NCI-H2171 (cell line): Measurements from ENCODE around the gene SYNPR.

Experiments used
- DNase-seq: peaks from one replicate; lab custom pipeline; 2025; lab: John Stamatoyannopoulos, UW

Gene SYNPR

GRCh38 chr3:63304421-63304820 lies 26.3 kb downstream of the SYNPR start:
- no peak for DNase-seq

DNA sequence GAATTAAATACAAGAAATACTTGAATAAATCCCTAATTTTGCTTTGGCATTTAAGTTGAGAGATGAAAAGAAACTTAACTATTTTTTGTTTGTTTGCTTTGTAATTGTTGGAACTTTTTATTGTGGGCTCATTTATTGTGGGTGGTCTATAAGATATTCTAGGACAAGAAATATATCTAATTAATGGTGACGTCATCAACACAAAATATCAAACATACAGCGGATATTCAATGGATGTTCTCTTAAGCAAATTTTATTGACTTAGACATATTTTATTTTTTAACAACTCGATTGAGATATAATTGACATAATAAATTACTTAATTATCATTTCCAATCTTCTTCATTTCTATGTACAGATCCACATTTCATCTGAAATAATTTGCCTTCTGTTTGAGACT lies 30.0 kb downstream of the SYNPR start:
- no peak for DNase-seq

DNA sequence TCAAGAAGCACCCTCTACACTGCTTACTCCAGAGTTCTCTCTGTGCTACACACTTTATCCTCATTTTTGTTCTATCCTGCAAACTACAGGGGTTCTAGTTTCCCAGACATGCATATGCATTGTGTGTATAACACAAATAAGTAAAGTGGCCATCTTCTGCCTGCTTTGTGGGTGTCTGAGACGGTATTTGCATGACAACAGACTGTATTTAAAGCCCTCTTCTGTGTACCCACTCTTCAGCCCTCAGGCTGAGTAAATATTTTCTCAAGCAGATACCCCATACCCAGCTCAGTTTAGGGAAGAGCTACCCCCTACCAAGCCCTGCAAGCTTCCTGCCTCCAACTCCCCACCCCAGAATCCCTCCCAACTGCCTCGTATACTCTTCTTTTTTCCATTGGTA lies 31.7 kb downstream of the SYNPR start:
- DNase-seq = no peak

GRCh38 chr3:63323766-63324165 lies 45.7 kb downstream of the SYNPR start:
- DNase-seq = no peak

- no peak for DNase-seq
Measured at GRCh38 chr3:63324621-63325020, 46.5 kb downstream of the SYNPR start.

DNA sequence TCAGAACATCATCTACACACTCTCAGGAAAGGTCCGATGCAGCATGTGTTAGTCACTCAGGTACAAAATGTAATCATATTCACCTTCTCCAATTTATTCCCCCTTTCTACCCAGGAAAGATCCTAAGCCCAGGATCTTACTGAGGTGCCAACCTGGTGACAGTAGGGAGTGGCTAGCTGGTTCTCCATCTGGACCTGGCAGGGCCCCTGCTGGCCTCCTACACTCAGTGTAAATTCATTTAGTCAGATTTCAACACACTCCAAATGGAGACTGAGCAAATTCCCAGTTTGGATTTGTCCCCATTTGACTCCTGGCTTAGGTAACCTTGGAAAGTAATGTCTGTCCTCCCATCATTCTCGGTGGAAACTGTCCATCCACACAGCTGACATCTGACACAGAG lies 47.3 kb downstream of the SYNPR start:
- no peak for DNase-seq

DNA sequence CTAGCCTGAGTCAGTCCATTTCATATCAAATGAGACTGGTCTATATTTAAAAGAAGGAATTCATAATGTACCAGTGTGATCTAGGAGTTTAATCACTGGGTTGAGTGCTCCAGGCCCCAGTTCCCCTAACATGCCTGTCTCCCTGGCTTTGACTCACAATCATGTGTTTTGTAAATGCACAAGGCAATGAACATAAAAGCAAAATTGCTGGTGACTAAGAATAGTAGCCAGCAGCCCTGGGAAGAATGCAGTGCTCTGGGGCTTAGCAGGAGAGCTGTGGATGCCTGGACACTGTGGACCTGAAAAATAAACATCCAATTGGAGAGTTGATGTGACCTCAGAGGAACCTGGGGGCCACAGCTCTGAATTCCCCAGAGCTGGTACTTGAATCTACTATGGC lies 50.3 kb downstream of the SYNPR start:
- no peak for DNase-seq

GRCh38 chr3:63331520-63331919 lies 53.4 kb downstream of the SYNPR start:
- DNase-seq = no peak

DNA sequence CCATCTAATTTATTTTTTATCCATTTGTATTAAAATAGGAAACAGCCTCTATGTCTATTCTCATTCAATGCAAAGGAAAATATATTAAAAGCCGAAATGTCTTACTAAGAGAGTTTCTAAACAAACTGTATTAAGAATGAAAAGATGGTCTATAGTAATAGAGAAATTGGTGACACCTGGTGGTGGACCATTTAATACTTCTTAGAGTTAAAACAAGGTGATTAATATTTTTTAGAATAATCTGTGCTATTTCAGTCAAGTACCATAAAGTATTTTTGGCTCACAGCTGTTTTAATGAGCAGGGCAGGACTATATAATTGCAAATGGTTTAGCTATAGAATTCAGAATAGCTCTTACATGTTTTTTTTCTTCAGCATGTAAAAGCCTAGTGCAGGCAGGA lies 55.7 kb downstream of the SYNPR start:
- DNase-seq = no peak

DNA sequence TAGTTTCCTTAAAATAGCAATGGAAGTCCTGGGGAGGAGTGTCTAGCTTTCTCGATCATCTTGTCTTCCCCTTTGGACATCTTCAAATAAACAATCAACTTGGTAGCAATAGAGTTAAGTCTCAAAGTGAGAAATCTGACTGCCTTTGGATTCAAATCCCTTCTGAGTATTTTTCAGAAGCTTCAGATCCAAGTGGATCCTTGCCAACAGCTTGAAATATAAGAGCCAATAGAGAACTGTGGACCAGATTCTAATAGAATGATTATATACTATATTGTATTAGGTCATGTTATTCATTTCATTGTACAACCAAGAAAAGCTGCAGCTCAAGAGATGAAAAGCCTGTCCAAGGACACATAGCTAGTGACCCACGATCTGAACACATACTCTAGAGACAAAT lies 60.2 kb downstream of the SYNPR start:
- no peak for DNase-seq

DNA sequence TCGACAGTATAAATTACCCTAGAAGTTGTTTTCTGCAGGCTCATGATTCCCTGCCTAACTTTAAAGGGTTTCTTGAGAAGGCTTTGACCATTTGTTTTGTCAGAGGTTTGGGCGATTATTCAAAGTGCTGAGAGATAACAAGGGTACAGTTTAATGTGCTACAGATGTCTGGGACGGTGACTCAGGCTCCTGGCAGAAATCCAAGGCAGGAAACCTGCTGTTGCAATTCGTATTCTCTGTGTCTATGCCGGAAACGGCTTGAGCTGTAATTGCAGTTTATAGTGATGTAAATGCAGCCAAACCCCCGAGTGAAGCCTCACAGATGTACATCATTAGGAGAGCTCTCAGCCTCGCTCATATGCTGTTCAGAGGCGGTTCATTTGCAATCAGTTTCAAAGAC lies 65.6 kb downstream of the SYNPR start:
- peak; percentile 76 for DNase-seq

DNA sequence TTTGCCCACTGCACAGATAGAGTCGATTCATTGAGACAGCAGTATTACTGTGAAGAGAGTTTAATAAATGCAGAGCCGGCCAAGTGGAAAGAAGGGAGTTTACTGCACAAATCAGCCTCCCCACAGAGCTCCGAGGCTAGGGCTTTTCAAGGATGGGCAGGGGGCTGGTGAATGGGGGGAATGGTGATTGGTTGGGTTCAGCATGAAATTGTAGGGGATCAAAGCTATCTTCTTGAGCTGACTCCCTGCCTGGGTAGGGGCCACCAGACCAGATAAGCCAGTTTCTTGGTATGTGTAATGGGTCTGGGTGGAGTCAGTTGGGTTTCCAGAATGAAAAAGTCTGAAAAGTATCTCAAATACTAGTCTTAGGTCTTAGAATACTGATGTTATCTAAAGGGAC lies 66.6 kb downstream of the SYNPR start:
- no peak for DNase-seq

DNA sequence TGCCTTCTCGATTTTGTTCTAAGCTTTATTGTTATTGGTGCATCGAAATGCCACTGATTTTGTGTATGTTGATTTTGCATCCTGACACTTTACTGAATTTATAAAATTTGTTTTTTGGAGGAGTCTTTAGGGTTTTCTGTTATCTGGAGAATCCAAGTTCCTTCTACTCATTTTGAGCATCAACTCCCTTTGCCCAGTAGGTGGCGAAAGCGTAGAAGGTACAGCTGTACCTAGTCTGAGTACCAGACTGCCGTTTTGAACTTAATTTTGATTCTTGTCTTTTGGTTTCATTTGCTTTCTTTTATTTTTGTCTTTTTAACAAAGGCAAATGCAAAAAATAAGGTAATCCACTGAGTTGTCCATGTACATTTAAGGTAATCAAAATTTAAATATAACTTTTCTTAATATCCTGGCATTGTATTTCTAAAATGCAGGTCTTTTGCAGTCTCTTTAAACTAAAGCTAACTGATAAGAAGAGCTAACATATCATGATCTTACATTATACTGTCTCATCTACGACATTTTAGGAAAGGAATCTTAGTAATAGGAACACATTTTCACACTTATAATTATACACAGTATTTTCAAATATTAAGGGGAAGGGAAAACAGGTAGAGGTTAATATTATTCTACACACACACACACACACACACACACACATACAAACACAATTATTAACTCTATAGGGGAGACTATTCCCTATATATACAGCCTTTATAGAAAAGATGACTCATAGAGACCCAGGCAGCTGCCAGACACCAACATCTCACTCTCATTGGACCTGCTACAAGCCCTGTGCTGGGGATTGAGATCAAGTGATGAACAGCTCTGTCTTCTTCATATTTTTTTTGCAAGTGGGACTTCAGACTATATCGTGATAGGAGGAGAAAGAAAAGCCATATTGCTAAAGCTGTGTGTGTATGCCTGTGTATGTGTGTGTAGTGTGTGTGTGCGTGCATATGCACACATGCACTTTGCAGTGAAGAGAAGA lies 71.8 kb downstream of the SYNPR start:
- peak; percentile 52 for DNase-seq

- peak; percentile 13 for DNase-seq
Measured at GRCh38 chr3:63351159-63352007, 73.3 kb downstream of the SYNPR start.

GRCh38 chr3:63352008-63352279 lies 73.8 kb downstream of the SYNPR start:
- DNase-seq = no peak

GRCh38 chr3:63353383-63353782 lies 75.3 kb downstream of the SYNPR start:
- DNase-seq = no peak

GRCh38 chr3:63354160-63354559 lies 76.1 kb downstream of the SYNPR start:
- no peak for DNase-seq

DNA sequence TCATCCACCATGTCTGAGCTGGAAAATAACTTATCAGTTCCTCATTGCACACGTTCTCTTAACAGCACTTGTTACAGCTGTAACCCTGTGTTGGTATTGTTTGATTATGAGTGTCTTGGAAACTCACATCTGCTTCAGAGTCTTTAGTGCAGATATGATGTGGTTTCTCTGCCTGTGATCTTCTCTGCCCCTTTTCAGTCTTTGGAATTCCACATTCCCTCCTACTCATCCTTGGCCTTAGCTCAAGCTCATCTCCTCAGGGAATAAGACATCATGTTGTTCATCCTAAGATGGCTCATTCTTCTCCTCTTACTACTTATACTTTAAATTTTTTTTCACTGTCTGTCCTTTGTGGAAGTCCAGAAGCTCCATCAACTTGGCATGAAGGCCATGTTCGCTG lies 77.7 kb downstream of the SYNPR start:
- DNase-seq = no peak

DNA sequence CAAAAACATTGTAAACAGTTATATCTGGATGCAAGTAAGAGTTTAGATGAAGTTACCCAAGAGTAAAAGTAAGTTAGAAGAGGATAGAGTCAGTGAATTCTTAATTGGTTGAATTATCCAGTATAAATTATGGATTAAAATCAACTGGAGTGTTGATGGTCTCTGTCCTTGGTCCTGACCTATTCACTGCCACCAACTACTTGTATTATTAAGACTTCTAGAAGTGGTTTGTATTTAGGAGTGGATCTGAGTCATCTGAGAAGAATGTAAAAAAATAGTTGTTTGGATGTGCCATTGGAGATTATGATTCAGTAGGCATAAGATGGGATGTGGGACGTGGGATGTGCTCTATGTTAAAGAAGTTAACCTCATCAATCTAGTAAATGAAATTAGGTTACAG lies 86.4 kb downstream of the SYNPR start:
- no peak for DNase-seq

DNA sequence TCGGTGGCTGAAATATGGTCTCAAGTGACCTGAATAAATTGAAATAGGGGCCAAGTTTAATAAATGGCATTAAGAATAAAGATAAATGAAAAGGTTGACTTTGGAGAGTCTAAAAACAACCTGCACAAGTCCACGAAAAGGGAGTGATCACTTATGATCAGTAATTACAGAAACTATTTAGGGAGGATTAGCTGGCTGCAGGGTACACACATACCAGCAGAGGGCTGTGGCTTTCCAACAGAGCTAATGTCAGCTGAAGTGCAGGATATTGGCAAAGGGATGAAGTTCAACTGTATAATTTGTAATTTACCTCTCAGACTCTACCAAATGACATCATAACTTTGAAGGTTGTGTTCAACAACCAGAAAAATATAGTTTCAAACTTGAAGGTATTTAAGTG lies 86.8 kb downstream of the SYNPR start:
- peak; percentile 2 for DNase-seq

GRCh38 chr3:63365671-63366070 lies 87.6 kb downstream of the SYNPR start:
- no peak for DNase-seq

DNA sequence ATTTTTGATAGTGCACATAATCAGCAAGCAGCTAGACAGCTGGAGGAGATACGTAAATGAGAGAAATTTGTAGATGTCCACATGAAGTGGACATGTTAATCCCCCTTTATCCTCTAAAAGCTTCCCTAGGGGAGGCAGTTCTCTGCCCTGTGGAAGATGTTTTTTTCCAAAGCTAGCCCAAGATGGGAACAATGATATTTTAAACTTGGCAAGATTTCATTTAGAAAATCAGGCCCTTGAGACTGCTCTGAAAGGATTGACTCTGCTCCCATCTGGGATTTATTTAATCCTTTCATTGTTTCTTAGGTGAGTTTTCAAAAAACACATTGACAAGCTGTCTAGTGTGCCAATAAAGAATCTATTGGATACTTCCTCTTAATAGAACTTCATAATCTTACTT lies 92.0 kb downstream of the SYNPR start:
- DNase-seq = no peak

DNA sequence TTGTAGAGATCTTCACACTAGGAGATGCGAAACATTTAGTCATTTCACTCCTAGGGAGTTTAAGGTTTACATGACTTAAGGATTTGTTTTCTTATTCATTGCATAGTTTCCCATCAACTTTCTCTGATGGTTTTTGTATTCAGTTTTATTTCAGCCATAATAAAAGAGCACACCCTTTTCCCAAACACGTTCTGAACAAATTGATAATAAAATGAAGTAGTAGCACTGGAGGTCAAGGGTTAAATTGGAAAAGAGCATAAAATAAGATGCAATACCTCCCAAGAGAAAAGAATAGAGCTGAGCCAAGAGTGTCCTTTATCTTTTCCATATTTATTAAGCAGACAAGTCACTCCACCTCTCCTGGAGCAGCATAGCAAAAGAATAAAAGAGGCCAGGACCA lies 104.9 kb downstream of the SYNPR start:
- DNase-seq = no peak
